SU-DHL-6 (cell line): ENCODE data around the gene NEK6.

ENCODE experiments used
- H2AFZ ChIP-seq: fragments of 200-600 bp; sonication (generic); 2 replicates; pipeline ENCODE4 v1.6.1; 2014; ENCODE audit warnings: low read depth, mild to moderate bottlenecking, moderate library complexity, mixed read lengths, antibody characterized with exemption, low read length; ENCODE audit not compliant: severe bottlenecking
- H3F3A ChIP-seq: fragments of 200-600 bp; shearing (Covaris generic); 2 replicates; pipeline ENCODE4 v1.6.0; 2016; ENCODE audit warnings: antibody characterized with exemption, mild to moderate bottlenecking; ENCODE audit not compliant: insufficient read depth
- H3K27ac ChIP-seq: fragments of 200-600 bp; sonication (generic); 2 replicates; pipeline ENCODE4 v1.5.1; 2016; ENCODE audit warnings: low read depth, mild to moderate bottlenecking, low read length, moderate library complexity, mixed read lengths
- H3K27me3 ChIP-seq: fragments of 200-600 bp; sonication (generic), shearing (Covaris generic); 2 replicates; pipeline ENCODE4 v1.6.0; 2014; ENCODE audit warnings: mild to moderate bottlenecking, low read length
- H3K36me3 ChIP-seq: fragments of 200-600 bp; sonication (generic); 2 replicates; pipeline ENCODE4 v1.6.1; 2014; ENCODE audit warnings: mild to moderate bottlenecking, low read length, mixed read lengths
- H3K4me2 ChIP-seq: fragments of 300-600, 200-600 bp; shearing (Covaris generic), sonication (generic); 2 replicates; pipeline ENCODE4 v1.6.0; 2014; ENCODE audit warnings: low read length, low read depth, mild to moderate bottlenecking; ENCODE audit not compliant: poor library complexity, severe bottlenecking
- H3K4me3 ChIP-seq: fragments of 200-600 bp; sonication (generic); 2 replicates; pipeline ENCODE4 v1.5.1; 2014; ENCODE audit warnings: antibody characterized with exemption, low read length, mild to moderate bottlenecking, mixed read lengths; ENCODE audit not compliant: insufficient read depth, poor library complexity, severe bottlenecking
- H3K79me2 ChIP-seq: fragments of 200-600 bp; sonication (generic); 2 replicates; pipeline ENCODE4 v1.6.1; 2014; ENCODE audit warnings: mild to moderate bottlenecking, low read length, moderate library complexity; ENCODE audit not compliant: insufficient read depth
- H3K9ac ChIP-seq: fragments of 200-600 bp; sonication (generic); 2 replicates; pipeline ENCODE4 v1.7.0; 2014; ENCODE audit warnings: mild to moderate bottlenecking, low read length
- H3K9me2 ChIP-seq: fragments of 200-600 bp; sonication (generic); replicated peaks from 2 replicates; pipeline ENCODE4 v1.6.1; 2014; ENCODE audit warnings: low read length; ENCODE audit not compliant: insufficient read depth
- H3K9me3 ChIP-seq: fragments of 200-600 bp; sonication (generic); 2 replicates; pipeline ENCODE4 v1.6.1; 2014; ENCODE audit warnings: low read length, mixed read lengths; ENCODE audit not compliant: insufficient read depth
- H4K20me1 ChIP-seq: fragments of 200-600 bp; sonication (generic); 2 replicates; pipeline ENCODE4 v1.6.1; 2014; ENCODE audit warnings: low read depth, mild to moderate bottlenecking, antibody characterized with exemption, low read length, moderate library complexity, mixed read lengths
- EZH2phosphoT487 ChIP-seq: fragments of 200-600 bp; sonication (generic), shearing (Covaris generic); conservative IDR thresholded peaks from 2 replicates; pipeline ENCODE4 v1.6.1; 2018; ENCODE audit warnings: mild to moderate bottlenecking, antibody characterized with exemption, low read length, moderate library complexity, mixed read lengths
- TF ChIP-seq, protein P1 (sequence below): fragments of 200-600 bp; sonication (generic); IDR thresholded peaks from one replicate; pipeline ENCODE4 v1.5.1; 2017; ENCODE audit warnings: antibody characterized with exemption, mild to moderate bottlenecking, low read length, moderate library complexity; ENCODE audit not compliant: insufficient read depth, poor library complexity, severe bottlenecking

The NEK6 gene

GRCh38 chr9:124321935-124322334, 64.2 kb downstream of the NEK6 start:
- Histone ChIP-seq H3K36me3 (peaks cover 22% of the 10 kb centered on the region; the same call in 1 of the 2 replicates), H3K4me3 (no peak overlapping the region), H3K79me2 (peaks cover 13% of the 10 kb centered on the region), H3K9me3 (no peaks in the 10 kb centered on the region), H2AFZ (no peak overlapping the region), H4K20me1 (0 out of 2 replicates have a peak, but pooled peaks cover 3% of the 10 kb centered on the region), H3F3A (peaks cover 11% of the 10 kb centered on the region; the same call in 1 of the 2 replicates), H3K27ac (no peak overlapping the region), H3K27me3 (no peaks in the 10 kb centered on the region), H3K4me2 (no peak overlapping the region), H3K9me2 (no peaks in the 10 kb centered on the region), H3K9ac (no peak overlapping the region)
- TF ChIP-seq EZH2phosphoT487: no peak
- TF ChIP-seq, protein P1, sequence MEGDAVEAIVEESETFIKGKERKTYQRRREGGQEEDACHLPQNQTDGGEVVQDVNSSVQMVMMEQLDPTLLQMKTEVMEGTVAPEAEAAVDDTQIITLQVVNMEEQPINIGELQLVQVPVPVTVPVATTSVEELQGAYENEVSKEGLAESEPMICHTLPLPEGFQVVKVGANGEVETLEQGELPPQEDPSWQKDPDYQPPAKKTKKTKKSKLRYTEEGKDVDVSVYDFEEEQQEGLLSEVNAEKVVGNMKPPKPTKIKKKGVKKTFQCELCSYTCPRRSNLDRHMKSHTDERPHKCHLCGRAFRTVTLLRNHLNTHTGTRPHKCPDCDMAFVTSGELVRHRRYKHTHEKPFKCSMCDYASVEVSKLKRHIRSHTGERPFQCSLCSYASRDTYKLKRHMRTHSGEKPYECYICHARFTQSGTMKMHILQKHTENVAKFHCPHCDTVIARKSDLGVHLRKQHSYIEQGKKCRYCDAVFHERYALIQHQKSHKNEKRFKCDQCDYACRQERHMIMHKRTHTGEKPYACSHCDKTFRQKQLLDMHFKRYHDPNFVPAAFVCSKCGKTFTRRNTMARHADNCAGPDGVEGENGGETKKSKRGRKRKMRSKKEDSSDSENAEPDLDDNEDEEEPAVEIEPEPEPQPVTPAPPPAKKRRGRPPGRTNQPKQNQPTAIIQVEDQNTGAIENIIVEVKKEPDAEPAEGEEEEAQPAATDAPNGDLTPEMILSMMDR: no peak

DNA sequence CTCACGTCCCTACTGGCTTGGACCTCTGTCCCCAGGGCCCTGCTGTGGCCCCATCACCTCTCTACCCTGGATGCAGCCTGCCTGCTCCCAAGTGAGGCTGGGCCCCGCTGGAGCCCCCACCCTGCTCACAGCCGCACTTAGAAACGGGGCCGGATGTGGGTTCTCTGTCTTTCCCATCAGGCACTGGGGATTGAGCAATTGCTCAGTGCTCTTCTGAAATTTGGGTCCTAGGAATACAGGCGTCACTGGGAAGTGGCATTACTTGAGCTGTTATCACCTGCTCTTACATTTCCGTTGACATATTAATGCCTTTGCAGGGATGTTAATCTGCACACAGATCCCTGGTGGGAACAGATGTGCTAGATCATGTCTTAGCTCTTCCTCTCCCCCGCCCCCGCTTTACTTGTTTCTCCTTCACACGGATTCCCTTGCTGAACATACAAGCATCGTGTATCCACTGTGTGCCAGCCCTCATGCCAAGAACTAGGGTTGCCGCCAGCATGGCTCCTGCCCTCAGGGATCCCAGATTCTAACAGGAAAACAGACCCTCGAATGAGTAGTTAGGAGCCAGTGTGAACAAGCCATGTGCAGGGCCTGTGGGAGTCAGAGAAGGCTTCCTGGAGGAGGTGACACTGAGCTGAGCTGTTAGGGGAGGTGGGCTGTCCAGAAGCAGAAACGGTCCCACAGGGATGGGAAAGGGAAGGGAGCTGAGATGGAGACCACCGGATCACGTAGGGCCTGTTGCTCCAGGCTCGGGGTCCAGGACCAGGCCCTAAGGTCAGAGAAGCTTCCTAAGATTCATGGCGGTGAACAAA, 65.1 kb downstream of the NEK6 start:
- H3K4me2 ChIP-seq: no peak overlapping the region
- no peak overlapping the region for H3K9ac ChIP-seq
- no peak overlapping the region for H2AFZ ChIP-seq
- no peaks in the 10 kb centered on the region for H4K20me1 ChIP-seq
- peaks cover 10% of the 10 kb centered on the region for H3K79me2 ChIP-seq
- TF ChIP-seq, protein P1: no peak
- no peak for TF ChIP-seq EZH2phosphoT487
- no peak overlapping the region for H3K27ac ChIP-seq
- peaks cover 5% of the 10 kb centered on the region; the same call in 1 of the 2 replicates for H3F3A ChIP-seq
- no peaks in the 10 kb centered on the region for H3K9me2 ChIP-seq
- H3K27me3 ChIP-seq: no peaks in the 10 kb centered on the region
- H3K4me3 ChIP-seq: no peak overlapping the region
- no peaks in the 10 kb centered on the region for H3K9me3 ChIP-seq
- H3K36me3 ChIP-seq: peaks cover 17% of the 10 kb centered on the region; the same call in 1 of the 2 replicates

GRCh38 chr9:124323904-124324303, 66.2 kb downstream of the NEK6 start:
- H4K20me1 ChIP-seq: no peaks in the 10 kb centered on the region
- no peaks in the 10 kb centered on the region for H3K27me3 ChIP-seq
- H3F3A ChIP-seq: peaks cover 4% of the 10 kb centered on the region; the same call in 1 of the 2 replicates
- H3K9me2 ChIP-seq: no peaks in the 10 kb centered on the region
- H3K27ac ChIP-seq: no peak overlapping the region
- no peak overlapping the region for H3K4me2 ChIP-seq
- no peak overlapping the region for H3K4me3 ChIP-seq
- no peaks in the 10 kb centered on the region for H3K9me3 ChIP-seq
- H3K9ac ChIP-seq: no peak overlapping the region
- peaks cover 7% of the 10 kb centered on the region for H3K79me2 ChIP-seq
- TF ChIP-seq, protein P1: no peak
- TF ChIP-seq EZH2phosphoT487: no peak
- peaks cover 19% of the 10 kb centered on the region; the same call in 1 of the 2 replicates for H3K36me3 ChIP-seq
- no peak overlapping the region for H2AFZ ChIP-seq
